Epithelial cell of esophagus (primary cell): ENCODE measurements around the gene HDAC9.
"Not testable (repeated sequence)": the region's sequence is repeated elsewhere in the genome, so short reads cannot be mapped to it uniquely, and the experiment has no call there.

Experiments
- DNase-seq: peaks from one replicate; pipeline ENCODE4 v3.0.0; 2010; ENCODE audit warnings: low read depth
- H3K4me3 ChIP-seq: 2 replicates; pipeline ENCODE4 v1.5.1; 2011; ENCODE audit warnings: mild to moderate bottlenecking, low read length, control low read depth
- CTCF ChIP-seq: IDR thresholded peaks from 2 replicates; pipeline ENCODE4 v1.5.1; 2011; ENCODE audit warnings: low read depth, mild to moderate bottlenecking, low read length, control low read depth, inconsistent platforms; ENCODE audit not compliant: insufficient read depth; ENCODE audit errors: missing control alignments

Gene HDAC9

GRCh38 chr7:19017374-19017773, 521.8 kb downstream of the HDAC9 start:
- no peak for TF ChIP-seq CTCF
- no peak overlapping the region for H3K4me3 ChIP-seq

GRCh38 chr7:19020062-19020461, 524.5 kb downstream of the HDAC9 start:
- no peak for TF ChIP-seq CTCF
- peak; percentile 91 for DNase-seq
- H3K4me3 ChIP-seq = no peak overlapping the region

More at GRCh38 chr7:19017374-19017773, 521.8 kb downstream of the HDAC9 start:
- no peak for DNase-seq

GRCh38 chr7:19020711-19021110, 525.2 kb downstream of the HDAC9 start:
- TF ChIP-seq CTCF = no peak
- no peak overlapping the region for H3K4me3 ChIP-seq
- DNase-seq = peak; percentile 85

- no peak for TF ChIP-seq CTCF
- no peak for DNase-seq
Observed at GRCh38 chr7:19023477-19023876, 527.9 kb downstream of the HDAC9 start.

GRCh38 chr7:19024261-19024660, 528.7 kb downstream of the HDAC9 start:
- TF ChIP-seq CTCF = no peak
- DNase-seq = peak; percentile 64
- H3K4me3 ChIP-seq = no peak overlapping the region

More at GRCh38 chr7:19023477-19023876, 527.9 kb downstream of the HDAC9 start:
- H3K4me3 ChIP-seq = no peak overlapping the region

GRCh38 chr7:19026888-19027287, 531.3 kb downstream of the HDAC9 start:
- no peak overlapping the region for H3K4me3 ChIP-seq
- TF ChIP-seq CTCF = no peak
- DNase-seq = peak; percentile 79

- DNase-seq = no peak
- no peak overlapping the region for H3K4me3 ChIP-seq
- no peak for TF ChIP-seq CTCF
Observed at GRCh38 chr7:19030281-19030680, 534.7 kb downstream of the HDAC9 start.

GRCh38 chr7:19032942-19033341, 537.4 kb downstream of the HDAC9 start:
- DNase-seq = not testable (repeated sequence)

More at GRCh38 chr7:19032942-19033341, 537.4 kb downstream of the HDAC9 start:
- H3K4me3 ChIP-seq = not testable (repeated sequence)
